GM19193 (cell line): ENCODE data around the gene DDR2.

Experiments used
- POLR2A ChIP-seq: IDR thresholded peaks from 4 replicates; pipeline ENCODE4 v1.6.1; 2011; ENCODE audit not compliant: insufficient read depth, insufficient read length; ENCODE audit errors: extremely low read depth

DDR2 gene

DNA sequence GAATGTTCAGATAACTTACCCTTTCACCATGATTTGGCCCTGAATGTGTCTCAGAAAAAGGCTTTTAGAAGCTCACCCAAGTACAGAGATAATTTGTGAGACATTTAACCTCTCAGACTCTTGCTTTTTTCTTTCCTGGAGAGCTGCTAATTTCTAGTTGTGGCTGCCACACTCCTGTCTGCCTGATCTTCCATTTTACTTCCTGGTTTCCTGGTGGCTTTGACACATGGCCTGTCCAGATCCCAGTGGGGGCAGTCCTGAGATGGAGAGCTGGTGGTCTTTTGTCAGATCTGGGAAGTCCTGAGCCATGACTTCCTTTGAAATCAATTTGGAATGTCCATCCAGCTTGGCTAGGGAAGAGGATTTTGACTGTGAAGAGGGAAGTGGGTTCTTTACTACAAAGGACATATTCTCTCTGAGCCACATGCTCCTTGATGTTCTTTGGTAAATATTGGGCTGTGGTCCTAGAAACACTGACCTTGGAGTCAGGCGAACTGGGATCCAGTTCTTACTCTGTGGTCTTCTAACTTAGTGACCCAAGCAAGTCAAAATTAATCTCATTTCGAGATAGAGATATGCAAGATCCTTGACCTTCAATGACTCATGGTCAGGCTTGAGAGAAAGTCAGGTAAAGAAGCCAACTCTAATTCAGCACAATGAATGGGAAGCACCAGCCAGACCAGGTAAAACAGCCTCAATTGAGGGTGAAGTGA lies 80.2 kb downstream of the DDR2 start:
- TF ChIP-seq POLR2A: no peak

DNA sequence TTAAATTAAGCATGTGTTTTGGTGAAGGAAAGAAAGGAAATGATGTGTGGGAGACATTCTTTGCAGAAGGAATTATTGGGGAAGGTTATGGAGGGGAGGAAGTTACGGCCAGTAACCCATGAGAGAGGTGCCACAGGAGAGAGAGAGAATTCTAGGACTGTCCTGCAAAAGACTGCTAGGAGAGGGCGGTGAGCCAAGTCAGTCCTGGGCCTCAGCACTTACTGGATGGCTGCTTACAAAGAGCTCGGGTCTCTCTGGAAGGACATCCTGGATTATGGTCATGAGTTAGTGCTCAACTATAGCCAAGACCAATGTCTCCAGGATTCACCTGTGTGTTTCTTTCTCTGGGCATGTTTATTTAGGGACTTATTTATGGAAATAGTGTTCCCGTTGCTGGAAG lies 83.9 kb downstream of the DDR2 start:
- TF ChIP-seq POLR2A: no peak

DNA sequence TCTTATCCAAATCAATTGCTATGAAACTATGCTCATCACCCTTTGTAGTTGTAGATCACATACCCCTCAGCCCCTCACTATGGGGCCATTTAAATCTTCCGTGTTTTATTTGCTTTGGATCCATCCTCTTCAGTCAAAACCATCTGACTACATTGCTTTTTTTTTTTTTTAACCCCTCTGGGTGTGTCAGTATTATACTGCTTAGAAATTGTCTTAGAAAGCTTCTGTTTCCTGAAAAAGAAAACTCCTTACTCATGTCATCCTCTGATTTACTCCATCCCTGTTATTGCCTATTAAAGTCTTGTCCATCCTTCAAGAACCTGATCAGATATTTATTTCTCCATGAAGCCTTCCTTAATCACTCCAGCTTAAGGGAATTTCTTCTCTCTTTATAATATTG lies 84.3 kb downstream of the DDR2 start:
- no peak for TF ChIP-seq POLR2A

DNA sequence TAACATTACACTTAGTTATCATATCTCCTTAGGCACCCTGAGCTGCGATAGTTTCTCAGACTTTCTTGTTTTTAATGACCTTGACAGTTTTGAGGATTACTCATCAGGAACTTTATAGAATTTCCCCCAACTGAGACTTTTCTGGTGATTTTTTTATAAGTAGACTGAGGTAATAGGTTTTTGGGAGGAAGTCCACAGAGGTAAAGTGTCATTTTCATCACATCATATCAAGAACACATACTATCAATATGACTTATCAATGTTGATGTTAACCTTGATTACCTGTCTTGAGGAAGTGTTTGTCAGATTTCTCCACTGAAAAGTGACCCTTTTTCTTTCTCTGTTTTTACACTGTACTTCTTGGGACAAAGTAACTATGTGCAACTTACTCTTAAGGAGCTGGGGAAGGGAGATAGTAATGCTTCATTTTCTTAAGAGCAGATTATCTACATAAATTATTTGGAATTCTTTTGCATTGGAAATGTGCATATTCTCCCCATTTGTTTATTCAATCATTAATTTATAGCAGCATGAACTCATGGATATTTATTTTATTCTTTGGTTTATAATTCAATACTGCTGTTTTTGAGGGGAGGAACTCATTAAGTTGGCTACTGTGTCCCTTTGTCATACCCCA lies 85.4 kb downstream of the DDR2 start:
- no peak for TF ChIP-seq POLR2A

DNA sequence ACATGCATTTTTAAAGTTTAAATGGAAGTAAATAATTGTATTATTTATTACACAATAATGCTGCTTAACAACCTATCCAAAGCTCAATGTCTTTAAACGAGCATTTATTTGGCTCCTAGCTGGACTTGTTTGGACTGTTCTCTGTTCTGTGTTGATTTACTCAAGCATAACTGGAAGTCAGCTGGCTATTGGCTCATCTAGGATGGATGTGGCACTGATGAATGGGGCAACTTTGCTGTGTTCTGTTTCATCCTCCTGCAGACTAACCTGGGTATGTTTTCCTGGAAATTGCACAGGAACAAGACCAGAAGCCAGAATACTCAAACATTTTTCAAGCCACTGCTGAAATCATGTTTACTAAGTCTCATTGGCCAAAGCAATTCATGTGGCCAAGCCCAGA lies 87.4 kb downstream of the DDR2 start:
- no peak for TF ChIP-seq POLR2A

DNA sequence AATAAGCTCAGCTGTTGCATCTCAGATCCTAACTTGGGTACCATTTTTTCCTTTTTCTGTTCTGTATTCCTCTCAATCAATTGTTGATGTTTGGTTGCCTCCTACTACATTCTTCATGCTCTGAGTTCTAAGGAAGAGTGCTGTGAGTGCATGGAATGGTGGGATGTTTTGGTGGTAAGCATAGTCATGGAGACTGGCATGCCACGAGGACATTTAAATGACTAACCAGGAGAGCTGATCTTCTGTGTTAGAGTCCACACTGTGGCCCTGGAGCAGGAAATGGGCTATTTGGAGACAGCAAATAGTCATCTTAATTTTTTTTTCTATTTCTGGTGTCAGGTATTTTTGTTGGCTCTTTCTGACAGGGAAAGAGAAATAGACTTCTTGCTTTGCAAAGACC lies 88.7 kb downstream of the DDR2 start:
- no peak for TF ChIP-seq POLR2A

DNA sequence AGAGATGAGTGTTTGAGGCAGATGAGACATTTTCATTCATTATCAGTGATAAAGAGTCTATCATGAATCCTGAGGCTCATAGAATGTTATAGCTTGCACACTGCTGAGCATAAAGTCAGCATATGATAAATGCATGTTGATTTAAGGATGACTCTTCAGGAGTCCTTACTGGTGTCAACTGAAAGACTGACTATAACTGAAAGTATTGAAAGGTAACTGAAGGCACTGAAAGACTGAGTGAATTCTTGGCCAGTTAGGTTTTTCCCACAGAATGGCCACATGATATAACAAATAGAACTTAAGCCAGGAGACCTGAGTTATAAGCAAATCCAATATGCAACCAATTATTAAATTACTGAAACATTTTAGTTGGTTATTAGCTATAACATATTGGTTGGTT lies 89.2 kb downstream of the DDR2 start:
- no peak for TF ChIP-seq POLR2A

DNA sequence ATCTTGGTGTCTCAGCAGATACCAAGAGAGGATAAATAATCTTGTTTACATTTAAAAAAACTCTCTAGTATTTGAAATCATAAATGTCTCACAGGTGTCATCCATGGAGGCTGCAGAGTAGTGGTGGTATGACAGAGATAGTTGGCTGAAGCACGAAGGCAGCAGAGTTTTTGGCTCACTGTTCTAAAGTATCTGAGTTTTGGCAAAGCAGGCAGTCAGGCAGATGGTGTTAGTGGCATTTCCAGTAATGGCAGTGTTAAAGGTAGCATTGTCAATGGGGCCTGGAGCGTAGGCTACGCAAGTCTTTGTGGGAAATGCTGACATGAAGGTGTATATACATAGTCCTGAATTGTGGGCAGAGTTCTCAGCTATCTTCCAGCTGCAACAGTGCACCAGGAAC lies 89.8 kb downstream of the DDR2 start:
- TF ChIP-seq POLR2A: no peak

DNA sequence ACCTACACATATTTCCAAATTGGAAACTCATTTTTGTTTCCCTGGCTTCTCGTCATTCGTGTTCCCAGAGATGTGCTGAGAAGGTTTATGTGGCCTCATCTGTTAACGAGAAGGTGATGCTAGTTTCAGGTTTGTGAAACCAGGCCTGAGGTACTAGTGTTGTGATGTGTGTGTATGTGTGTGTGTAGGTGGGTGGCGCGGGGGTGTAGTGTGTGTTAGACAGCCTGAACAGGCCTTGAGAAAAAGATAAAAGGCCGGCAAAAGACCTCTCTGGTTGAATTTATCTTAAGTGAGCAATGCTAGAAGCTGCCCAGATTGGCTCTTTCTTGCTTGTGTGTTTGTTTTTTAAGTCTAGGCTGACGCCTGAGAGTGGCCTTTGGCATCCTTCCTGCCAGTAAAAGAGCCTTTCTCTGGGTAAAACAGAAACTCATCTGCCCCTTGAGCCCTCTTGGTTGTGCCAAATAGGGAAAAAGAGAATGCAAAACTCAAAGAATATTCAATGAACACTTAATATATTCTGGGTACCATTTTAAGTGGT lies 92.4 kb downstream of the DDR2 start:
- no peak for TF ChIP-seq POLR2A

DNA sequence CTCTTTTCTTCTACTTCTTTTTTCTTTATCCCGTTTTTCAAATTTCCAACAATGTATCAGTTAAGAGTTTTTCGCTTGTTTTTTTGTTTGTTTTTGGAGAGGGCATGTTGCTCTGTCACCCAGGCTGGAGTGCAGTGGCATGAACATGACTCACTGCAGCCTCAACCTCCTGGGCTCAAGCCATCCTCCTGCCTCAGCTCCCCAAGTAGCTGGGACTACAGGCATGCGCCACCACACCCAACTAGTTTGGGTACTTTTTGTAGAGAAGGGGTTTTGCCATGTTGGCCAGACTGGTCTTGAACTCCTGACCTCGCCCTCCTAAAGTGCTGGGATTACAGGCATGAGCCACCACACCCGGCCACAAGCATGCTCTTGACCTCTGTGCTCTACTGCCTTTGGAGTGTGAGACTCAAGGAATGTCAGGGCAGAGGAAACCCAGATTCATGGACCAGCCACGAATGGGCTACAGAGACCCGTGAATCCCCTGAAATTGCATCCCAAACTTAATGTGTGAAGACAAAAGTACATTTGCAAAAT lies 93.1 kb downstream of the DDR2 start:
- TF ChIP-seq POLR2A: no peak

DNA sequence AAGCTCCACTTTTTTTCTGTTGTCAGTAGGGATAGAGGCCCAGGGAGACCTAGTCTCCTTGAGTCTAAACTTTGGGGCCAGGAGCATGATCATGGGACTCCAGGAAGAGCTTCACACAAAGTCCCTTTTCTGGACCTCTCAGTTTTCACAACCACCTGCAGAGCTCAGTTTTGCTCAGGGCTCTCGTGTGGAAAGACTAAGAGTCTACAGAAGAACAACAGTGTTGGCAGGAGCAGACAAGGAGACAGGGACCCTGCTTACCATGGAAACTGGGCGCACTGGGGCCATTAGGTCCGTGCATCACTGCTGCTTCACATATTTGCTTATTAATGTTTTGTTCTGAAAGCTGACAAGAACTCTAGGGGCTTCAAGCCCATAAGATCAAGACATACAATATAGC lies 94.3 kb downstream of the DDR2 start:
- no peak for TF ChIP-seq POLR2A

DNA sequence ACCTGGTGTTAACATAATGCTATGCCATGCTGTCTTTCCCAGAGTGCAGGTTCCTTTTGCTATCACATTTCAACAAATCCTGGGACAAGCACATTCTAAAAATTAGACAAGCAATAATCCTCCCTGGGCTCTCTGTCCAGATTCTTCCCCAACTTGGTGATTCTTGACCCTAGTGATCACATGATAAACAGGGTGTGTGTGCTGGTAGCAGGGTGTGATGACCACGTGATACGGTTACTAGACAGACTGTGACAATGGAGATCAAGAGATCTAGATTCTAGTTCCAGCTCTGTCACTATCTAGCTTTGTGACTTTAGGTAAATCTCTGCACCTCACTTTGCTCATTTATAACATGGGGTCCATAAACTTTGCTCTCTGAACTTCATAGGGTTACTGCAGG lies 96.3 kb downstream of the DDR2 start:
- no peak for TF ChIP-seq POLR2A

DNA sequence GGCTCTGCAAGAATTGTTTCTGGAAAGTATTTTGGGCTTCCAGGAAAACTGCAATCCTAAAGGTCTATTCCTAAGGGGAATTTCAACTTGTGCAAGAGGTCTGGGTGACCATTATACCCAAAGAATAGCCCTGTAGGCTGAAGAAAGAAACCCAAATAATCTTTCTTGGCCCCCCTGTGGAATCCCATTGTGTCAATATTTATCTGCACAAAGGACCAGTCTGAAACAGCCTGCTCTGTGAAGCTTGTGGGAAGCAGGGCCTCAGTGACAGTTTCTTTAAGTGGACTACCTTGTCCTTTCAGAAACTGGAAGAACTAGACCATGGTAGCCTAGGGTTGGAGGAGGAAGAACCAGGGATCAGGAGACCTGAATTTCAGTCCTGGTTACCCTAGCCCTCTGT lies 99.8 kb downstream of the DDR2 start:
- no peak for TF ChIP-seq POLR2A

DNA sequence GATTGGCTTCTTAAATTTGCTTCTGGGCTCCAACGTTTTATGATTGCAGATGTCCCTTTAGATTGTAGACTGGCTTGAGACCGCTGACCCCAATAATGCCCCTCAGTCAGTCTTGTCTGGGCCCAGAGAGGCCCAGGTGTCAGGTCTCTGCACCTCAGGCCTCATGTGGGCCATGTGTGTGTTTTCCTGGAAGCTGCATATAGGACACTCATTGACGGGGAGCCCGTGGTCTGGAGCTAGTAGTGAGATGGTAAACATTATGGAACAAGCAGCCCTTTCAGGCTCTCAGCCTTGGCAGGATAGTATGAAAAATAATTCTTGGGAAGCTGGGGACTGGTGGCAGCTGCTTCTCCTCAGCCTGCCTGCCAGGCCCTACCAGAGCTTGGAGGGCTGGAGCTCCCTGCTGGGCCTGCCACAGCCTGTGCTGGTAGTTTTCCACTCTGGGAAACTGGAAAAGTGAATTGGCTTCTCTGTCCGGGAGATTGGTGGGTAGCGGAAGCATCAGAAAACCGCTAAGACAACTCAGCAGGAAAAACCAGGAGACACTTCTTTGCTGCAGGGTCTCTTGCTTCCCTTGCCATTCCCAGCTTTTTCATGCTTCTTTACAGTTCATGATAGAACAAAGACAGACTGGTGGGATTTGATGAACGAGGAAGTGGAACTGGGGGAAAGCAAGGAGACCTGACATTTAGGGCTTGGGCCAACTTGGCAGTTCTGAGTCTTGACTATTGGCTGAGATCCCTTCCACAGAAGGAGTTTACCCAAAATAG lies 100.5 kb downstream of the DDR2 start:
- TF ChIP-seq POLR2A: no peak

DNA sequence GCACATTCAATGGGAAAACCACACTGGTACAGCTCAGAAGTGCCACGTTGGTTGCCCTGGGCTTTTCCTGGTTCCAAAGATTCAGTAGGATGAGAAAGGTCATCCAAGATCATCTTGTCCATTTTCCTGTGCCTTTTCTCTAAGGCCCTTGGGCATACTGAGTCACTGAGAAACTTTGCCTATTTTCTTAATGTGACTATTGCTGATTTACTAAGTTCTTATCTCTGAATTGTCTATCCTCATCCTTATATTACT lies 101.0 kb downstream of the DDR2 start:
- TF ChIP-seq POLR2A: no peak

DNA sequence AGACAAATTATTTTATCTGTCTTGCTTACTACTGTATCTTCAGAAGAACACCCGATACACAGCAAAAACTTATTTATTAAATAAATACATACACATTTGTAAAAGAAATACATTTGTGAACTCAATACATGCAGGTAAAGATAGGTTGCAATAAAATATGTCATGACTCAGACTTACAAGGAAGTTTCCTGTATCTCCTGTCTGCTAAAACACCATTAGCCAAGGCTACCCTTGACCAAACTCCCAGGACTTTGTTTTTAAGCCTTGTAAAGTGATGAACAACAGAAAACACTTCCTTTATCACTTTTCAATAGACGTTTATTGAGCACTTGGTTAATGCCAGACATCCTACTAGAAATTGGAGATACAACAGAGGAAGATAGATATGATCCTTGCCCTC lies 101.8 kb downstream of the DDR2 start:
- TF ChIP-seq POLR2A: no peak
